ENCODE results near the gene UQCR11. TPM values are rescaled to one million over a fixed set of nuclear protein-coding genes. Genes with fewer than 3 reads are reported as not detected.

Gene UQCR11
- total RNA-seq (100 to 1,000 TPM; 153 to 155 TPM), polyA plus RNA-seq (100 to 1,000 TPM; 127 to 251 TPM)
- long read RNA-seq, donor 1, transcript UQCR11-203 (3 exons, 1,324 nt) = major isoform, 75 of 81 reads
- long read RNA-seq, donor 1, partial matches to known transcripts = 1 of 81 reads
- long read RNA-seq, donor 1, other reads (novel, unspliced or antisense) = 2 of 81 reads
- long read RNA-seq, donor 2, transcript UQCR11-203 (3 exons, 1,324 nt) = major isoform, 57 of 59 reads
- long read RNA-seq, donor 2, partial matches to known transcripts = 1 of 59 reads
- long read RNA-seq, donor 2, other reads (novel, unspliced or antisense) = 1 of 59 reads

- Histone ChIP-seq H3K27ac (ENCODE audit: low read depth in 1 of 2, low read length in 2 of 2) (peak within 1 kb of the TSS in 1 of 2 donors; percentile 43), H3K27me3 (ENCODE audit: control insufficient read depth in 1 of 2, insufficient read depth in 2 of 2, low read length in 1 of 2) (no peaks in the 10 kb centered on the region), H3K4me3 (ENCODE audit: low read length in 2 of 2) (peak within 1 kb of the TSS; percentile 85), H3K4me1 (ENCODE audit: control insufficient read depth in 1 of 2, insufficient read depth in 2 of 2, low read length in 2 of 2) (no peaks in the 10 kb centered on the region), H3K9me3 (ENCODE audit: control insufficient read depth, low read length) (no peaks in the 10 kb centered on the region), H3K36me3 (ENCODE audit: control insufficient read depth in 1 of 2, insufficient read depth in 2 of 2, low read length in 1 of 2) (no peaks in the 10 kb centered on the region)
- peak; percentile 96 for ATAC-seq (ENCODE audit: low FRiP score)
- peak; percentile 97 to 98 for DNase-seq
- intact Hi-C loops (cut with DNase I) = loop anchor here (1.0 to 5.0 kb wide), 2 partner anchors 47 to 48 kb away; partner anchors contain the start of gene TCF3 (in 1 of the 2)
- WGBS, 2 donors = 0% methylated on average over 66 to 79 of the region's 79 CpGs
Measured at GRCh38 chr19:1605236-1606137, at the start of gene UQCR11. Gene UQCR11, minus strand, starts transcription at chr19:1605462. Its CDS starts 53 bp downstream, at chr19:1605409.

GRCh38 chr19:1654178-1654792 is 49.0 kb upstream of the UQCR11 start:
- ATAC-seq (ENCODE audit: low FRiP score) (no peak), DNase-seq (no peak)
- intact Hi-C loops (cut with DNase I) = loop anchor here in 1 of 2 donors (5.0 kb wide), 1 partner anchor 47 kb away; the partner anchor contains the start of gene UQCR11
- H3K27ac ChIP-seq (ENCODE audit: low read depth in 1 of 2, low read length in 2 of 2) = no peak overlapping the region
- H3K4me3 ChIP-seq (ENCODE audit: low read length in 2 of 2) = no peak overlapping the region
- WGBS, 2 donors = 82 to 84% methylated on average over 18 of the region's 18 CpGs
- H3K4me1 ChIP-seq (ENCODE audit: control insufficient read depth in 1 of 2, insufficient read depth in 2 of 2, low read length in 2 of 2) = no peaks in the 10 kb centered on the region
- H3K36me3 ChIP-seq (ENCODE audit: control insufficient read depth in 1 of 2, insufficient read depth in 2 of 2, low read length in 1 of 2) = no peaks in the 10 kb centered on the region
- H3K9me3 ChIP-seq (ENCODE audit: control insufficient read depth, low read length) = no peaks in the 10 kb centered on the region
- H3K27me3 ChIP-seq (ENCODE audit: control insufficient read depth in 1 of 2, insufficient read depth in 2 of 2, low read length in 1 of 2) = no peaks in the 10 kb centered on the region

- WGBS, 2 donors = 21 to 26% methylated on average over 18 of the region's 18 CpGs
- no peaks in the 10 kb centered on the region for H3K4me1 ChIP-seq (ENCODE audit: control insufficient read depth in 1 of 2, insufficient read depth in 2 of 2, low read length in 2 of 2)
- H3K9me3 ChIP-seq (ENCODE audit: control insufficient read depth, low read length) = no peaks in the 10 kb centered on the region
- peak; percentile 16 for ATAC-seq (ENCODE audit: low FRiP score)
- DNase-seq = no peak
- H3K27ac ChIP-seq (ENCODE audit: low read depth in 1 of 2, low read length in 2 of 2) = no peak overlapping the region
- H3K4me3 ChIP-seq (ENCODE audit: low read length in 2 of 2) = no peak overlapping the region
- intact Hi-C loops (cut with DNase I) = loop anchor here (1.0 to 5.0 kb wide), 2 partner anchors 46 to 48 kb away; partner anchors contain the start of gene UQCR11 (in 2 of the 2)
- no peaks in the 10 kb centered on the region for H3K27me3 ChIP-seq (ENCODE audit: control insufficient read depth in 1 of 2, insufficient read depth in 2 of 2, low read length in 1 of 2)
- H3K36me3 ChIP-seq (ENCODE audit: control insufficient read depth in 1 of 2, insufficient read depth in 2 of 2, low read length in 1 of 2) = no peaks in the 10 kb centered on the region
Measured at GRCh38 chr19:1653300-1653628, 48.0 kb upstream of the UQCR11 start.

DNA sequence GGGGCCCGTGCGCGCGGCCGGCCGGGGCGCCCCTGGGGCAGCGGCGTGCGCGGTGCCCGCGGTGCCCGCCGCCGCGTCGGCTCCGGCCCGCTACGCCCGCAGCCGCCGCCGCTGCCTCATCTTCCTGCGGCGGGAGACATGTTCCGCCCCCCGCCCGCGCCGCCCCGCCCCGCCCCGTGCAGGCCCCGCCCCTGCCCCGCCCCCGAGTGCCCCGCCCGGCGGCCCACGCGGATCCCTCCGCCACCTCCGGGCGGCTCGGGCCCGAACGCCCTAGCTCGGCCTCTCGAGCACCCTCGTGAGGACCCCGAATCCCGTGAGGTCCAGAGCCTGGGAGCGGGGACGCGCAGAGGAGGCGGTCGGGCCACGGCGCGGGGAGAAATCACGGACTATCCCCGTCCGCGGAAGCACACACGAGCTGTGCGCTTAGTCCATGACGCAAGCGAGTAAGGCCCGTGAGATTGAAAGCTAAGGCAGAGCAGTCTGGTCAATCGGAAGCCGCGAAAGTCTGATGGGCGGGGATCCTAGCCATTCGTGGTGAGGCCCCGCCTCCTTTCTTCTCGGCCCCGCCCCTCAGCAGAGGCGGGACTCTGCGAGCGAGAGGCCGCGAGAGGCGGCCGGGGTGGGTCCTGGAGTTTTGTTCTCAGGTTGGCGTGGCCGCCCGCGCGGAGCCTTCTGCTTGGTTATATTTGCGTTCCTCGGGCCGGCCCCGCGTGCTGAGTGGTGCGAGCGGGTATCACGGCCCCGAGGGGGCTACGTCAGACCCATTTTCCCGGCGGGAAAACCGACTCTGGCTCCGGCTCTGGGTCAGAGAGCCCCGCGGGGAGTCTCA is 47.4 kb upstream of the UQCR11 start, which contains the start of gene TCF3:
TSS of gene TCF3 (minus strand) at position 145 of the 829 bp plus-strand sequence. CDS start 2,367 bp downstream, outside the sequence.
- Histone ChIP-seq H3K4me1 (ENCODE audit: control insufficient read depth in 1 of 2, insufficient read depth in 2 of 2, low read length in 2 of 2) (no peaks in the 10 kb centered on the region), H3K27ac (ENCODE audit: low read depth in 1 of 2, low read length in 2 of 2) (peak within 1 kb of the TSS; percentile 89 to 93), H3K36me3 (ENCODE audit: control insufficient read depth in 1 of 2, insufficient read depth in 2 of 2, low read length in 1 of 2) (no peaks in the 10 kb centered on the region), H3K9me3 (ENCODE audit: control insufficient read depth, low read length) (no peaks in the 10 kb centered on the region), H3K27me3 (ENCODE audit: control insufficient read depth in 1 of 2, insufficient read depth in 2 of 2, low read length in 1 of 2) (no peaks in the 10 kb centered on the region), H3K4me3 (ENCODE audit: low read length in 2 of 2) (peak within 1 kb of the TSS; percentile 48 to 94)
- intact Hi-C loops (cut with DNase I) = loop anchor here (1.0 to 5.0 kb wide), 2 partner anchors 45 to 47 kb away; partner anchors contain the start of gene UQCR11 (in 2 of the 2)
- 0% methylated on average over 86 to 107 of the region's 107 CpGs for WGBS, 2 donors
- ATAC-seq (ENCODE audit: low FRiP score) (peak; percentile 98), DNase-seq (peak; percentile 99)

DNA sequence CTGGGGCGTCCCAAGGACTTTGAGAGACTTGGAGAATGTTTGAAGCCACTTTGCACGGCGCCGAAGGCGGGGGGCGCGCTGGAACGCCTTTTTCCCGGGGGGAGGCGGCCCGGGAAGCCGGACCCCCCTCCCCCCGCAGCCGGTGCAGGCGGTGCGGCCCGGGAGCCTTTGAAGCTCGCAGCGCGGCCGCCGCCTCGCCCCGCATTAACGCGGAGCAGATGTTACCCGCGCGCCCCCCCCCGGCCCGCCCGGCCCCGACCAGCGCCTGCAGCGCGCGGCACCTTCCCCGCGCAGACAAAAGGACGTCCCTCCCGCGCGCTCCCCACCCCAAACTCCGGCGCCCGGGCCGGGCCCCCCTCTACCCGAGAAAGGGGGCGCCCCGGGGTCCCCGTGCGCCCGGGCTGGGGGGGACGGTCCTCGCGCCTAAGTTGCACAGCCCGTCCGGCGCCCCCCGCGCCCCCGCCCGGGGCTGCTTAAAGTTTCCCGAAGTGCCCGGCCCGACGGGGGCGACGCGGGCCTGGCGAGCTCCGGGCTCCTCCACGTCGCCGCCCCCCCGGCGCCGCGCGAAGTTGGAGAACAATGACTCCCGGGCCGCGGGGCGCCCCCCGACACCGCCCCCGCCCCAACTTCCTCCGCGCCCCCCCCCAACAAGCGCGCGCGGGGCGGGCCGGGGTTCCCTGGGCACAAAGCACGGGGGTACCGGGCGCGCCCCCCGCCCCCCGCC is 46.5 kb upstream of the UQCR11 start:
- no peaks in the 10 kb centered on the region for H3K27me3 ChIP-seq (ENCODE audit: control insufficient read depth in 1 of 2, insufficient read depth in 2 of 2, low read length in 1 of 2)
- intact Hi-C loops (cut with DNase I) = loop anchor here in 1 of 2 donors (5.0 kb wide), 1 partner anchor 44 kb away; the partner anchor contains the start of gene UQCR11
- peak in 1 of 2 donors; percentile 67 for DNase-seq
- no peaks in the 10 kb centered on the region for H3K4me1 ChIP-seq (ENCODE audit: control insufficient read depth in 1 of 2, insufficient read depth in 2 of 2, low read length in 2 of 2)
- no peaks in the 10 kb centered on the region for H3K36me3 ChIP-seq (ENCODE audit: control insufficient read depth in 1 of 2, insufficient read depth in 2 of 2, low read length in 1 of 2)
- ATAC-seq (ENCODE audit: low FRiP score) = no peak
- H3K4me3 ChIP-seq (ENCODE audit: low read length in 2 of 2) = peak overlapping the region; percentile 48 to 94
- no peaks in the 10 kb centered on the region for H3K9me3 ChIP-seq (ENCODE audit: control insufficient read depth, low read length)
- WGBS, 2 donors = 0 to 2% methylated on average over 37 to 101 of the region's 101 CpGs
- no peak overlapping the region for H3K27ac ChIP-seq (ENCODE audit: low read depth in 1 of 2, low read length in 2 of 2)

DNA sequence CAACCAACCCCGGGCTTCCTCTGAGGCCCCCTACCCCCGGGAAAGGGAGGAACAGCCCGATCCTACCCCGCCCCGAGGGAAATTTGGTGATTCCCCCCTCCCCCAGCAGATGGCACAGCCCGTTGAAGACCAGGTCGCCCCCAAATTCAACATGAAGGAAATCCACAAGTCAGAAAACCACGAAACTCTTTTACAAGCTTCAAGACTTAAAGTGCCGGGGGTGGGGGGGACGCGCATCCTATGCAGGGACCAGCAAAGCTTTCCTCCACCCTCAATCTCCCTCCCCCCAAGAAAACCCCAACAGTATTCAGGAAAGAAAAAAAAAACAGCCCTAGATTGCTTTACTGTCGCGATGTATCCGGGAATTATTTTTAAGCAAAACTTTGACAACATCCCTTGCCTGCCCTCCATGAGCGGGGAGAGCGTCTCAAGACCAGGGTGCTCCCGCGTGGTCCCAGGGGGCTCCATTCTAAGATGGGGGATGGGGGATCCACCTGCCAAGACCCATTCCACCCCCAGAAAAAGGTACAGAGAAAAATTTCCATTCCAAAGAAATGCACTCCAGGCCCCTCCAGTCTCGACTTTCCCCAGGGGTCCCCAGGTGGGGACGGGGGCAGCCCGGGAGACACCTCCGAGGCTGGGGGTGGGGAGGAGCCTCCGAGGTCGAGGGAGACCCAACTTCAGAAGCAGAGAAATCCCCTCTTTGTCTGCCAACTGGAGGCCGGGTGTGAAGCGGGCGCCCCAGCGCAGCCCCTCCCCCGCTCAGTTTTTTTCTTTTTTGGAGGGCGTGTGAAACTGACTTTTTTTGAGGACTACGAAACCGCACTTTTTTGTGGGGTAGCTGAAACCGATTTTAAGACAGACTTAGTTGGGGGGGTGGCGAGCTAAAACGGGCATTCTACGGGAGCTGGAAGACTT is 45.6 kb upstream of the UQCR11 start:
- ATAC-seq (ENCODE audit: low FRiP score) (no peak), DNase-seq (peak in 1 of 2 donors; percentile 52)
- Histone ChIP-seq H3K36me3 (ENCODE audit: control insufficient read depth in 1 of 2, insufficient read depth in 2 of 2, low read length in 1 of 2) (no peaks in the 10 kb centered on the region), H3K27ac (ENCODE audit: low read depth in 1 of 2, low read length in 2 of 2) (no peak overlapping the region), H3K4me1 (ENCODE audit: control insufficient read depth in 1 of 2, insufficient read depth in 2 of 2, low read length in 2 of 2) (no peaks in the 10 kb centered on the region), H3K4me3 (ENCODE audit: low read length in 2 of 2) (peak overlapping the region; percentile 48 to 94), H3K9me3 (ENCODE audit: control insufficient read depth, low read length) (no peaks in the 10 kb centered on the region), H3K27me3 (ENCODE audit: control insufficient read depth in 1 of 2, insufficient read depth in 2 of 2, low read length in 1 of 2) (no peaks in the 10 kb centered on the region)
- WGBS, 2 donors = 2% methylated on average over 36 of the region's 36 CpGs
- intact Hi-C loops (cut with DNase I) = loop anchor here in 1 of 2 donors (5.0 kb wide), 1 partner anchor 44 kb away; the partner anchor contains the start of gene UQCR11

Data from aorta (tissue), 5 donors.